ENCODE results near the gene STMN3. TPM values are rescaled to one million over a fixed set of nuclear protein-coding genes. Genes with fewer than 3 reads are reported as not detected.
"Not testable (repeated sequence)": the region's sequence is repeated elsewhere in the genome, so short reads cannot be mapped to it uniquely, and the experiment has no call there.

The STMN3 gene
- total RNA-seq, 1 donor from 2014 or later = 101 TPM

GRCh38 chr20:63635431-63636141, 17.6 kb downstream of the STMN3 start:
- DNase-seq = no peak

DNA sequence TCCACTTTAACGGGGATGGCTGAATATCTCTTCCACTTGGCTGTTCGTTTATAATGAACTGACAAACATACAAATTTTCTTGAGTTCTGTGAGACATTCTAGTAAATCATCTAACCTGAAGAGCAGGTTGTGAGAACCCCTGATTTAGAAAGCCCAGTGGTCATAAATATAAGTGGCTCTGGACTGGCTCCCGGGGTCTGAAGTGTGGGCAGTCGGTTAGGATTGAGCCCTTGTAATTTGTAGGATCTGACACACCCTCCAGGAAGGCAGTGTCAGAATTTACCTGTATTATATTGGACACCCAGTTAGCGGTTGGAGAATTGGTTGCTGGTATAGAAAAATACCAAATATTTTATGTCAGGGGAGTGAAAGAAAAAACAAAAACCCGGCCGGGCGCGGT, 19.5 kb downstream of the STMN3 start:
- DNase-seq = no peak

- DNase-seq = not testable (repeated sequence)
Measured at GRCh38 chr20:63631426-63631825, 21.8 kb downstream of the STMN3 start.

DNA sequence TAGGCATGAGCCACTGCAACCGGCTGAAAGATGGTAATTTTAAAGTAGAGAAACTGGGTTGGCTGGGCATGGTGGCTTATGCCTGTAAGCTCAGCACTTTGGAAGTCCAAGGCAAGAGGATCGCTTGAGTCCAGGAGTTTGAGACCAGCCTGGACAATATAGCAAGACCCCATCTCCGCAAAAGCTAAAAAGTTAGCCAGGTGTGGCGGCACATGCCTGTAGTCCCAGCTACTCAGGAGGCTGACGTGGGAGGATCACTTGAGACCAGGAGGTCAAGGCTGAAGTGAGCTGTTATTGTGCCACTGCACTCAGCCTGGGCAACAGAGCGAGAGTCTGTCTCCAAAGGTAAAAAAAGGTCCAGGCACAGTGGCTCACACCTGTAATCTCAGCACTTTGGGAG, 22.3 kb downstream of the STMN3 start:
- not testable (repeated sequence) for DNase-seq

DNA sequence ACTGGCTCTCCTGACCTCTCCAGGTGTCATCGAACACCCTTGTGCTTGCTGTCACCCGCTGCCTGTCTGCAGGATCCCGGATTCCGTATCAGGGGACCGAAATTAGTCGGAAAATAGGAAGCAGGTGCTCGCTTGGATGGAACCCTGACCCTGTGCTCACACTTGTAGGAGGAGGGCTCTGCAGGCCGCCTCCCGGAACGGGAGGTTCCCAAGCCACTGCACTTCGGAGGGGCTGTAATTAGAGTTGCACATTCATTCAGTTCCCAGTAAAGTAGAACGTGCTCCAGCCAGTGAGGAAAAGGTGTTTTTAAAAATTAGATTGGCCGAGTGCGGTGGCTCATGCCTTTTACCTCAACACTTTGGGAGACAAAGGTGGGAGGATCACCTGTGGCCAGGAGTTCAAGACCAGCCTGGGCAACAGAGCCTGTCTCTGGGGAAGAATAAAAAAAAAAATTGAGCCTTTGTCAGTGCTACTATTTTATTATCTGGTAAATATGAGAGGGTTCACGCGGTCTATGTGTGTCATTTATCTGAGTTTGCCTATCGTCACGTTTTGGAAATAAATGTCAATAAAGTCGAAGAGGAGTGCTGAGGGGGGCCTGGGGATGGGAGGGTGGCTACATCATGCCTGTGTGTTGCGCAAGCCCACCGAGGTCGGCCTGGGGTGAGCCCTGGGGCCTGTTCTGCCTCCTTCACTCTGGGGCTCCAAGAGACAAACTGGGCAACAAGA, 24.8 kb downstream of the STMN3 start:
- no peak for DNase-seq

DNA sequence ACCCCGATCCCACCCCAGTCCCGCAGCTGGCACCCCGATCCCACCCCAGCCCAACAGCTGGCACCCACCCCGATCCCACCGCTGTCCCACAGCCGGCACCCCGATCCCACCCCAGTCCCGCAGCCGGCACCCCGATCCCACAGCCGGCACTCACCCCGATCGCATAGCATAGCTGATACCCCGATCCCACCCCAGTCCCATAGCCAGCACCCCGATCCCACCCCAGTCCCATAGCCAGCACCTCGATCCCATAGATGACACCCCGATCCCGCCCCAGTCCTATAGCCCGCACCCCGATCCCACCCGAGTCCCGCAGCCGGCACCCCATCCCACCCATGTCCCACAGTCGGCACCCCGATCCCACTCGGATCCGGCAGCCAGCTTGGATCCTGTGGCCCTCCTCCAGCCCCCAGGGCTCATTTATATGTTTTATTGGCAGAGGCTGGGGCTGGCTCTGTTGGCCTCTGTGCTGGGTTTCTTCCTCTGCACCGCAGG, 25.4 kb downstream of the STMN3 start:
- no peak for DNase-seq

DNA sequence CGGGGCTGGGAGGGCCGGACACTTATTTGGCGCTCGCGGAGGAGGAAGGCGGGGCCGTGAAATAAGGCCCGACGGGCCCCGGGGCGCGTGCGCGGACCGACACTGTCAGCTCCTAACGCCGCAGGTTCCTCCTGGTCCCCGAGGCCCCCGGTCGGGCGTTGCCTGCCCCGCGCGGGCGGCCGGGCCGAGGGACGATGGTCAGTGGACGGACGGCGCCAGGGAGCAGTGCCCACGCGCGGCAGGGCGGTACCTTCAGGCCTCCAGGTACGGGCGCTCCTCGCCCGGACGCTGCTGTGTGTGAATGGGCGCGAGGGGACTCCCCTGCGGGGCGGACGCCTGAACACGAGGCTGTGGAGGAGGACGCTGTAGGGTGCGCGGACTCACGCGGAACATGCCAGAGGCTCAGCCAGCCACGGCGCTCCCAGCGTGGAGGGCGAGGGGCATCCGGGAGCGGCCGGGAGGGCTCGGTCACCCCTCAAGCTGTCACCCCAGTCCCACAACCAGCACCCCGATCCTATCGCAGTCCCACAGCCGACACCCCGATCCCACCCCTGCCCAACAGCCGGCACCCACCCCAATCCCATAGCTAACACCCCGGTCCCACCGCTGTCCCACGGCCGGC, 26.0 kb downstream of the STMN3 start:
- peak; percentile 85 for DNase-seq

DNA sequence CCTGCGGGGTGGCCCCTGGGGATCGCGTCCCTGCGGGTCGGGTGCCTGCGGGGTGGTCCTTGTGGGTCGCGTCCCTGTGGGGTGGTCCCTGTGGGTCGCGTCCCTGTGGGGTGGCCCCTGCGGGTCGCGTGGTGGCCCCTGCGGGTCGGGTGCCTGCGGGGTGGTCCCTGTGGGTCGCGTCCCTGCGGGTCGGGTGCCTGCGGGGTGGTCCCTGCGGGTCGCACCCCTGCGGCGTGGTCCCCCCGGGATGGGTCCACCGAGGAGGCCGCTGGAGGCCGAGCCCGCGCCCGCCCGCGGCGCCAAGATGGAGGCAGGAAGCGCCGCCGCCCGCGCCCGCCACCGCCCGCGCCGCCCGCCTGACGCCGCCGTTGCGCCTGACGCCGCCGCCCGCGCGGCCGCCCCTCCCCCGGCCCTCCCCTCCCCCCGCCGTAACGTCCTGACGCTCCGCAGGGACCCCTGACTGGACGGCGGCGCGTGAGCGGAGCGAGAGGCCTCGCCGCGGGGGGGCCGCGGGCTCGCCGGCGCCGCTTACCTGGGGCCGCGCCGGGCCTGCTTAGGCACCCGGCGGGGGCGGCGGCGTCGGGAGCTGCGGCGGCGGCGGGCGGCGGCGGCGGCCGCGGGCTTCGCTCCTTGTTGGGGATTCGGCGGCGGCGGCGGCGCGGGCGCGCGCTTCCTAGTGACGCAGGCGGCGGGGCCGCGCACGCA, 26.6 kb downstream of the STMN3 start, which contains the start of gene GMEB2:
GMEB2 (minus strand) TSS at position 678 of the 705 bp plus-strand sequence. CDS start 7,704 bp downstream, outside the sequence.
- DNase-seq = peak; percentile 85

- DNase-seq = no peak
Measured at GRCh38 chr20:63625771-63626423, 27.3 kb downstream of the STMN3 start.

- no peak for DNase-seq
Measured at GRCh38 chr20:63624486-63624885, 28.7 kb downstream of the STMN3 start.

- DNase-seq = no peak
Measured at GRCh38 chr20:63622732-63623131, 30.5 kb downstream of the STMN3 start.

DNA sequence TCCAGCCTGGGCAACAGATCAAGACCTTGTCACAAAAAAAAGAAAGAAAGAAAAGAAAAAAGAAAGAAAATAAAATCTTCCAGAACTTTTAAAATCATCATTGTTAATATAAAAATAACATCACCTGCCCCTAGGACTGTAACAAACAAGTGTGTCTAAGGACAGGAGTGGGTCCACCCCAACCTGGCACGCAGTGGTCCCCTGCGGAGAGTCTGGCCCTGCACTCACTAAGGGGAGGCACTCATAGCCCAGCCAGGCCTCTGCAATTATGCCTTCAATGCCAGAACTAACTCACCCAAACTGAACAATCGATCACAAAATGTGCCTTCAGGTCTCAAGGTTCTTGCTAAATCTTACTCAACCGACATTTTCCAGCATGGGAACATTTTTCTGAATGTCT, 31.1 kb downstream of the STMN3 start:
- DNase-seq = no peak

- DNase-seq = no peak
Measured at GRCh38 chr20:63620991-63621390, 32.2 kb downstream of the STMN3 start.

GRCh38 chr20:63619505-63619904, 33.7 kb downstream of the STMN3 start:
- no peak for DNase-seq

GRCh38 chr20:63619086-63619485, 34.1 kb downstream of the STMN3 start:
- no peak for DNase-seq

GRCh38 chr20:63618291-63618980, 34.8 kb downstream of the STMN3 start:
- no peak for DNase-seq

GRCh38 chr20:63617876-63618265, 35.4 kb downstream of the STMN3 start:
- no peak for DNase-seq

- no peak for DNase-seq
Measured at GRCh38 chr20:63617092-63617875, 35.9 kb downstream of the STMN3 start.

GRCh38 chr20:63613863-63614594, 39.2 kb downstream of the STMN3 start:
- not testable (repeated sequence) for DNase-seq
